GM12878 (cell line): Measurements from ENCODE around the gene MOBP. TPM values are rescaled to one million over a fixed set of nuclear protein-coding genes. Genes with fewer than 3 reads are reported as not detected.

ENCODE experiments used
- ATAC-seq: fragments of 200-7000 bp; cut with Tn5 transposase; 3 replicates; pipeline ENCODE4 v1.9.1; 2020; ENCODE audit warnings: mild to moderate bottlenecking, moderate library complexity
- BruUV-seq: library from RNA; stranded (reverse); fragments of 400-500 nt; replicated peaks from 2 replicates; lab custom pipeline; 2021; lab: Mats Ljungman, UMichigan
- CTCF ChIA-PET: fragments of 300-600 bp; sonication (Branson Sonifier 250); formaldehyde crosslinking; extraction: SDS; loops from one replicate; lab custom pipeline; 2021; ENCODE audit warnings: inconsistent platforms; lab: Yijun Ruan, JAX
- POLR2A ChIA-PET: fragments of 350-600 bp; formaldehyde crosslinking; extraction: SDS; loops from one replicate; lab custom pipeline; 2021; ENCODE audit warnings: inconsistent platforms; lab: Charles Lee
- RAD21 ChIA-PET: fragments of 300-600 bp; sonication (Branson Sonifier 250); formaldehyde crosslinking; loops from one replicate; lab custom pipeline; 2023; ENCODE audit warnings: antibody characterized with exemption; ENCODE audit not compliant: unreplicated experiment; lab: Charles Lee
- SMC1A ChIA-PET: fragments of 300-600 bp; sonication (Branson Sonifier 250); formaldehyde crosslinking; loops from one replicate; lab custom pipeline; 2023; ENCODE audit not compliant: unreplicated experiment, uncharacterized antibody; lab: Charles Lee
- DNase-seq: peaks from one replicate; pipeline ENCODE4 v3.0.0-alpha.2; 2011; ENCODE audit warnings: low read depth, low spot score
- FAIRE-seq: peaks from 3 replicates; lab custom pipeline; 2011; peaks lifted over from hg19 to GRCh38; lab: Jason Lieb, UNC
- H2AFZ ChIP-seq: 2 replicates; pipeline ENCODE4 v1.6.0; 2011; ENCODE audit warnings: low read depth, low read length, control low read depth; ENCODE audit not compliant: control insufficient read depth
- H3K27ac ChIP-seq: 2 replicates; pipeline ENCODE4 v1.5.1; 2011; ENCODE audit warnings: control low read depth; ENCODE audit not compliant: control insufficient read depth, insufficient read depth
- H3K27me3 ChIP-seq, 2 experiments: replicated peaks in 1 of 2; 2 replicates each; pipeline versions ENCODE4 v1.6.0 to v1.6.1; 2011; ENCODE audit warnings: low read length in 1 of 2; ENCODE audit not compliant: control insufficient read depth in 2 of 2, insufficient read depth in 2 of 2
- H3K36me3 ChIP-seq, 2 experiments: 2 replicates each; pipeline ENCODE4 v1.5.1; 2011; ENCODE audit warnings: low read length in 1 of 2; ENCODE audit not compliant: control insufficient read depth in 2 of 2, insufficient read depth in 2 of 2
- H3K4me1 ChIP-seq: 2 replicates; pipeline ENCODE4 v1.6.1; 2011; ENCODE audit warnings: mild to moderate bottlenecking, low read length, moderate library complexity, mixed read lengths; ENCODE audit not compliant: control insufficient read depth, insufficient read depth
- H3K4me2 ChIP-seq: 2 replicates; pipeline ENCODE4 v1.6.0; 2011; ENCODE audit warnings: control low read depth; ENCODE audit not compliant: control insufficient read depth, insufficient read depth
- H3K4me3 ChIP-seq: fragments of 200-600 bp; sonication (generic); 2 replicates; pipeline ENCODE4 v1.5.1; 2016
- H3K79me2 ChIP-seq: 2 replicates; pipeline ENCODE4 v1.6.0; 2011; ENCODE audit warnings: low read length; ENCODE audit not compliant: control insufficient read depth, insufficient read depth
- H3K9ac ChIP-seq: 2 replicates; pipeline ENCODE4 v1.8.0; 2011; ENCODE audit warnings: low read length, control low read depth, mixed read lengths; ENCODE audit not compliant: control insufficient read depth, insufficient read depth
- H3K9me3 ChIP-seq: replicated peaks from 3 replicates; pipeline ENCODE4 v1.5.1; 2011; ENCODE audit warnings: mild to moderate bottlenecking, low read length; ENCODE audit not compliant: control insufficient read depth, insufficient read depth
- H4K20me1 ChIP-seq: 2 replicates; pipeline ENCODE4 v1.6.0; 2011; ENCODE audit not compliant: control insufficient read depth, insufficient read depth
- ASH2L ChIP-seq: fragments of 300-600, 200-600 bp; sonication (generic); IDR thresholded peaks from 2 replicates; pipeline ENCODE4 v1.6.1; 2017; ENCODE audit warnings: low read depth, mild to moderate bottlenecking, borderline replicate concordance
- CEBPB ChIP-seq, 2 experiments: fragments of 150-350 bp in 1 of 2; IDR thresholded peaks; 2 replicates each; pipeline ENCODE4 v1.6.1; 2012 to 2014; ENCODE audit warnings: low read depth in 2 of 2, low read length in 2 of 2, borderline replicate concordance in 1 of 2, inconsistent platforms in 1 of 2
- ESRRA ChIP-seq: IDR thresholded peaks from 2 replicates; pipeline ENCODE4 v1.6.1; 2012; ENCODE audit warnings: mild to moderate bottlenecking, low read length, improper control_type of control experiment
- IRF5 ChIP-seq: fragments of 450-650 bp; IDR thresholded peaks from 2 replicates; pipeline ENCODE4 v1.6.1; 2017; ENCODE audit warnings: borderline replicate concordance
- POLR2AphosphoS5 ChIP-seq: IDR thresholded peaks from 2 replicates; pipeline ENCODE4 v1.6.1; 2011; ENCODE audit warnings: mild to moderate bottlenecking, low read length, inconsistent platforms
- RAD51 ChIP-seq: fragments of 450-650 bp; IDR thresholded peaks from 2 replicates; pipeline ENCODE4 v1.6.1; 2016; ENCODE audit warnings: moderate library complexity, mild to moderate bottlenecking, inconsistent platforms
- SKIL ChIP-seq: fragments of 450-650 bp; IDR thresholded peaks from 2 replicates; pipeline ENCODE4 v1.6.1; 2017; ENCODE audit warnings: mild to moderate bottlenecking, low read depth, inconsistent platforms; ENCODE audit not compliant: poor library complexity, severe bottlenecking
- SMARCA5 ChIP-seq: fragments of 450-650 bp; IDR thresholded peaks from 2 replicates; pipeline ENCODE4 v1.6.1; 2017; ENCODE audit warnings: mild to moderate bottlenecking
- SMC3 ChIP-seq: IDR thresholded peaks from 2 replicates; pipeline ENCODE4 v1.6.1; 2011; ENCODE audit warnings: low read length, improper control_type of control experiment, borderline replicate concordance
- TBL1XR1 ChIP-seq: IDR thresholded peaks from 2 replicates; pipeline ENCODE4 v1.6.1; 2012; ENCODE audit warnings: low read depth, low read length, improper control_type of control experiment
- TCF12 ChIP-seq: IDR thresholded peaks from 2 replicates; pipeline ENCODE4 v1.6.1; 2011; ENCODE audit warnings: low read depth, mild to moderate bottlenecking, low read length
- WRNIP1 ChIP-seq: IDR thresholded peaks from 2 replicates; pipeline ENCODE4 v1.6.1; 2011; ENCODE audit warnings: low read depth, low read length, improper control_type of control experiment, borderline replicate concordance
- ZBTB11 ChIP-seq: fragments of 450-650 bp; formaldehyde crosslinking; IDR thresholded peaks from 2 replicates; pipeline ENCODE4 v1.5.0; 2022; ENCODE audit warnings: mild to moderate bottlenecking, missing genetic modification characterization
- ZZZ3 ChIP-seq: IDR thresholded peaks from 2 replicates; pipeline ENCODE4 v1.6.1; 2011; ENCODE audit warnings: low read depth; ENCODE audit not compliant: control insufficient read depth, insufficient read length
- WGBS: methylation state at CpG from one replicate; pipeline ENCODE4 v1.1.6; 2016; ENCODE audit warnings: low lambda C conversion rate; ENCODE audit not compliant: insufficient replicate concordance, insufficient coverage; ENCODE audit errors: missing lambda C conversion rate; 5-methylcytosine and 5-hydroxymethylcytosine counted together
- in situ Hi-C: fragments of 300-500 bp; cut with MboI; formaldehyde crosslinking; loops from 9 replicates; pipeline ENCODE4 v1.14.3; 2018; ENCODE audit warnings: mixed read lengths
- intact Hi-C: fragments of 100-400 bp; cut with micrococcal nuclease; formaldehyde crosslinking; loops from one replicate; pipeline ENCODE4 v1.14.2; 2022; ENCODE audit not compliant: unreplicated experiment
- polyA plus RNA-seq, 11 experiments: library from polyadenylated mRNA; depleted of rRNA in 4 of 11; unstranded in 6 of 11; stranded (reverse) in 5 of 11; fragments of >200 nt; fragmentation: Nextera tagmentation in 4 of 11; fragmentation: Illumina TruSeq in 1 of 11; extraction: Ambion mirVana in 4 of 11; extraction: Trizol in 1 of 11; gene quantifications; 1 replicate in 1 of 11; 2 replicates in 10 of 11; pipeline versions ENCODE4 v1.2.1 to v1.2.3, GENCODE V29; 2011 to 2016; ENCODE audit warnings: inconsistent platforms in 2 of 11, missing spikeins in 2 of 11, low read depth in 1 of 11
- total RNA-seq, 4 experiments: library from RNA; depleted of rRNA in 3 of 4; stranded (reverse); fragments of >200 nt in 3 of 4; fragmentation: Illumina TruSeq in 1 of 4; extraction: Trizol in 1 of 4; gene quantifications; 2 replicates each; pipeline versions ENCODE4 v1.2.1 to v1.2.3, GENCODE V29; 2013 to 2021

MOBP gene
- total and polyA plus RNA-seq, 10 of the 15 experiments (the other 5 are each of a cell fraction or from before 2014, with no cell fraction given), result 0.04 to 0.09 (median 0.08) TPM; not detected in 5

GRCh38 chr3:39505866-39506742, 38.6 kb downstream of the MOBP start:
- no TSS peak for BruUV-seq
- Histone ChIP-seq H3K4me3 (no peak overlapping the region), H3K9me3 (no peaks in the 10 kb centered on the region), H4K20me1 (no peaks in the 10 kb centered on the region), H2AFZ (no peak overlapping the region), H3K4me2 (no peak overlapping the region), H3K9ac (no peak overlapping the region), H3K27me3 (peaks cover 0 to 12% of the 10 kb centered on the region in 2 experiments), H3K36me3 (no peaks in the 10 kb centered on the region), H3K27ac (no peak overlapping the region), H3K79me2 (no peaks in the 10 kb centered on the region), H3K4me1 (no peaks in the 10 kb centered on the region)
- ChIA-PET RAD21 (no interaction called here), CTCF (interaction anchor here (1.2 kb wide), 2 partner anchors 59 to 89 kb away, joined by 3 to 5 read pairs; no protein-coding TSS in a partner anchor), SMC1A (no interaction called here), POLR2A (no interaction called here)
- 9% methylated on average over 12 of the region's 12 CpGs for WGBS
- FAIRE-seq (no peak), DNase-seq (no peak), ATAC-seq (peak; percentile 27)
- intact Hi-C loops, result no loop called here
- in situ Hi-C loops, result no loop called here
- TF ChIP-seq ASH2L (no peak), CEBPB (IDR thresholded peaks at IDR 0.05; ENCODE audit: borderline replicate concordance in 1 of 2, low read depth in 2 of 2, low read length in 2 of 2) (no peak), ZZZ3 (no peak), ZBTB11 (CRISPR knock-in tag) (no peak), TBL1XR1 (no peak), IRF5 (no peak), SMARCA5 (no peak), TCF12 (no peak), WRNIP1 (no peak), SMC3 (no peak), RAD51 (no peak), POLR2AphosphoS5 (no peak), SKIL (no peak), ESRRA (no peak)
